B cell (primary cell): ENCODE results near the gene TGFBR3. TPM values are rescaled to one million over a fixed set of nuclear protein-coding genes. Genes with fewer than 3 reads are reported as not detected.

ENCODE experiments used
- ATAC-seq: fragments of 200-7000 bp; cut with Tn5 transposase; one replicate; pipeline ENCODE4 v1.10.0; 2021; ENCODE audit warnings: low read depth, mild to moderate bottlenecking, moderate number of reproducible peaks, moderate library complexity
- CTCF ChIA-PET: fragments of 350-600 bp; sonication (Branson Sonifier 250); formaldehyde crosslinking; loops from one replicate; lab custom pipeline; 2021; ENCODE audit warnings: antibody characterized with exemption, inconsistent platforms; lab: Charles Lee
- POLR2A ChIA-PET: fragments of 350-600 bp; sonication (Branson Sonifier 250); formaldehyde crosslinking; loops from one replicate; lab custom pipeline; 2021; ENCODE audit warnings: antibody characterized with exemption; lab: Charles Lee
- DNase-seq: peaks from one replicate; pipeline ENCODE4 v3.0.0; 2013
- H2AFZ ChIP-seq: 2 replicates; pipeline ENCODE4 v1.6.1; 2012; ENCODE audit warnings: mild to moderate bottlenecking, low read depth, low read length; ENCODE audit not compliant: insufficient read depth, poor library complexity, severe bottlenecking
- H3K27ac ChIP-seq, 2 donors: 1 replicate in 1 of 2; 2 replicates in 1 of 2; pipeline ENCODE4 v1.5.1; 2012 to 2013; ENCODE audit warnings: low read length in 2 of 2, mild to moderate bottlenecking in 2 of 2, moderate library complexity in 1 of 2
- H3K27me3 ChIP-seq, 4 experiments: fragments of 200-600 bp in 1 of 4; sonication (generic) in 1 of 4; replicated peaks in 1 of 4; 1 replicate in 2 of 4; 2 replicates in 2 of 4; pipeline versions ENCODE4 v1.6.1 to v1.7.0; 2013 to 2016; ENCODE audit warnings: low read length in 3 of 4, mild to moderate bottlenecking in 2 of 4, mixed read lengths in 1 of 4, moderate library complexity in 1 of 4; ENCODE audit not compliant: insufficient read depth in 4 of 4, control insufficient read depth in 3 of 4; ENCODE audit errors: control extremely low read depth in 1 of 4
- H3K36me3 ChIP-seq, 2 experiments: replicated peaks in 1 of 2; 1 replicate in 1 of 2; 2 replicates in 1 of 2; pipeline versions ENCODE4 v1.6.1 to v1.7.1; 2013; ENCODE audit warnings: low read length in 1 of 2; ENCODE audit not compliant: insufficient read depth in 2 of 2, control insufficient read depth in 1 of 2; ENCODE audit errors: control extremely low read depth in 1 of 2, extremely low read depth in 1 of 2
- H3K4me1 ChIP-seq, 2 donors: fragments of 200-600 bp in 1 of 2; sonication (generic) in 1 of 2; 1 replicate in 1 of 2; 2 replicates in 1 of 2; pipeline versions ENCODE4 v1.5.1 to v1.6.1; 2013 to 2017; ENCODE audit warnings: low read length in 2 of 2; ENCODE audit not compliant: control insufficient read depth in 2 of 2, insufficient read depth in 2 of 2
- H3K4me2 ChIP-seq: replicated peaks from 2 replicates; pipeline ENCODE3; 2012; ENCODE audit warnings: mild to moderate bottlenecking, low read depth, low read length; ENCODE audit not compliant: poor library complexity, severe bottlenecking
- H3K4me3 ChIP-seq, 5 experiments: fragments of 200-600 bp in 1 of 5; sonication (generic) in 1 of 5; 1 replicate in 3 of 5; 2 replicates in 2 of 5; pipeline versions ENCODE4 v1.5.1 to v1.7.0; 2011 to 2016; ENCODE audit warnings: low read length in 4 of 5, mild to moderate bottlenecking in 4 of 5, low read depth in 2 of 5, control low read depth in 1 of 5, moderate library complexity in 1 of 5; ENCODE audit not compliant: insufficient read depth in 1 of 5; ENCODE audit errors: control extremely low read depth in 1 of 5, extremely low read depth in 1 of 5
- H3K79me2 ChIP-seq: fragments of 200-600 bp; sonication (generic); one replicate; pipeline ENCODE4 v1.6.0; 2016; ENCODE audit warnings: low read length; ENCODE audit not compliant: control insufficient read depth, insufficient read depth
- H3K9ac ChIP-seq: fragments of 200-600 bp; sonication (generic); 2 replicates; pipeline ENCODE4 v1.6.1; 2017; ENCODE audit warnings: mild to moderate bottlenecking, low read length, moderate library complexity
- H3K9me3 ChIP-seq, 3 donors: one replicate each; pipeline versions ENCODE4 v1.6.1 to v1.7.1; 2013; ENCODE audit warnings: low read length in 2 of 3; ENCODE audit not compliant: control insufficient read depth in 2 of 3, insufficient read depth in 1 of 3; ENCODE audit errors: control extremely low read depth in 1 of 3
- H4K20me1 ChIP-seq: 2 replicates; pipeline ENCODE4 v1.6.0; 2012; ENCODE audit warnings: mild to moderate bottlenecking, low read length; ENCODE audit not compliant: insufficient read depth, control insufficient read depth, poor library complexity, severe bottlenecking
- H3K27ac Mint-ChIP-seq: one replicate; pipeline ENCODE4 v1.8.0; 2021; ENCODE audit warnings: mixed read lengths
- H3K27me3 Mint-ChIP-seq: one replicate; pipeline ENCODE4 v1.8.0; 2021; ENCODE audit warnings: mixed read lengths
- H3K4me1 Mint-ChIP-seq: one replicate; pipeline ENCODE4 v1.8.0; 2021; ENCODE audit warnings: mixed read lengths
- H3K4me3 Mint-ChIP-seq: one replicate; pipeline ENCODE4 v1.8.0; 2021; ENCODE audit warnings: mixed read lengths
- H3K9me3 Mint-ChIP-seq: one replicate; pipeline ENCODE4 v1.8.0; 2022; ENCODE audit warnings: mixed read lengths; ENCODE audit not compliant: insufficient read depth
- EZH2 ChIP-seq: IDR thresholded peaks from 2 replicates; pipeline ENCODE4 v1.6.1; 2012; ENCODE audit warnings: borderline replicate concordance, low read depth, mild to moderate bottlenecking, moderate library complexity, low read length; ENCODE audit not compliant: insufficient read depth, poor library complexity, severe bottlenecking
- WGBS: methylation state at CpG from one replicate; pipeline ENCODE4 v1.1.5; 2013; ENCODE audit warnings: missing lambda C conversion rate; ENCODE audit not compliant: insufficient coverage; 5-methylcytosine and 5-hydroxymethylcytosine counted together
- intact Hi-C: fragments of 100-400 bp; cut with micrococcal nuclease; formaldehyde crosslinking; loops from one replicate; pipeline ENCODE4 v1.10.0; 2022
- polyA plus RNA-seq: library from polyadenylated mRNA; depleted of rRNA; stranded (reverse); fragments of >200 nt; gene quantifications from 2 replicates; pipeline ENCODE4 v1.2.3, GENCODE V29; 2012
- total RNA-seq, 2 donors: library from RNA; stranded (reverse); fragments of 120-200 nt in 1 of 2; gene quantifications; 1 replicate in 1 of 2; 2 replicates in 1 of 2; pipeline versions ENCODE4 v1.2.3 to v1.2.4, GENCODE V29; 2013 to 2022
- TF ChIP-seq, protein P1 (sequence below): fragments of 200-600 bp; IDR thresholded peaks from one replicate; pipeline ENCODE4 v1.8.0; 2022; ENCODE audit warnings: antibody characterized with exemption, mild to moderate bottlenecking

TGFBR3 gene
- total and polyA plus RNA-seq, 2 donors (not counting 1 experiment from before 2014, with no cell fraction given), result 0.10 to 0.12 TPM

DNA sequence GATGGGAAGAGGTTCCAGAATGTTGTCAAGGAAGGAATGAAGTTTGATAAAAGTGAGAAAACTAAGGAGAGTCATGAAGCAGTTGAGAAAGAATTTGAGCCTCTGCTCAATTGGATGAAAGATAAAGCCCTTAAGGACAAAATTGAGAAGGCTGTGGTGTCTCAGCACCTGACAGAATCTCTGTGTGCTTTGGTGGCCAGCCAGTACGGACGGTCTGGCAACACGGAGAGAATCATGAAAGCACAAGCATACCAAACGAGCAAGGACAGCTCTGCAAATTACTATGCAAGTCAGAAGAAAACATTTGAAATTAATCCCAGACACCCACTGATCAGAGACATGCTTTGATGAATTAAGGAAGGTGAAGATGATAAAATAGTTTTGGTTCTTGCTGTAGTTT lies 242.5 kb downstream of the TGFBR3 start:
- no peak for DNase-seq
- H3K36me3 ChIP-seq, result no peaks in the 10 kb centered on the region
- ATAC-seq, result no peak
- no peaks in the 10 kb centered on the region for H3K4me1 ChIP-seq
- no peak overlapping the region for H3K27ac ChIP-seq
- Mint-ChIP-seq H3K27me3 (peaks cover 2% of the 10 kb centered on the region), H3K27ac (no peak overlapping the region), H3K9me3 (peaks cover 6% of the 10 kb centered on the region), H3K4me1 (no peaks in the 10 kb centered on the region), H3K4me3 (no peak overlapping the region)
- no peak overlapping the region for H3K9ac ChIP-seq
- no peaks in the 10 kb centered on the region for H3K79me2 ChIP-seq
- intact Hi-C loops, result no loop called here
- ChIA-PET CTCF (no interaction called here), POLR2A (no interaction called here)
- WGBS, result no CpG with 5 or more reads among the region's 4 CpGs
- H2AFZ ChIP-seq, result no peak overlapping the region
- H4K20me1 ChIP-seq, result no peaks in the 10 kb centered on the region
- no peak for TF ChIP-seq EZH2
- TF ChIP-seq, protein P1, sequence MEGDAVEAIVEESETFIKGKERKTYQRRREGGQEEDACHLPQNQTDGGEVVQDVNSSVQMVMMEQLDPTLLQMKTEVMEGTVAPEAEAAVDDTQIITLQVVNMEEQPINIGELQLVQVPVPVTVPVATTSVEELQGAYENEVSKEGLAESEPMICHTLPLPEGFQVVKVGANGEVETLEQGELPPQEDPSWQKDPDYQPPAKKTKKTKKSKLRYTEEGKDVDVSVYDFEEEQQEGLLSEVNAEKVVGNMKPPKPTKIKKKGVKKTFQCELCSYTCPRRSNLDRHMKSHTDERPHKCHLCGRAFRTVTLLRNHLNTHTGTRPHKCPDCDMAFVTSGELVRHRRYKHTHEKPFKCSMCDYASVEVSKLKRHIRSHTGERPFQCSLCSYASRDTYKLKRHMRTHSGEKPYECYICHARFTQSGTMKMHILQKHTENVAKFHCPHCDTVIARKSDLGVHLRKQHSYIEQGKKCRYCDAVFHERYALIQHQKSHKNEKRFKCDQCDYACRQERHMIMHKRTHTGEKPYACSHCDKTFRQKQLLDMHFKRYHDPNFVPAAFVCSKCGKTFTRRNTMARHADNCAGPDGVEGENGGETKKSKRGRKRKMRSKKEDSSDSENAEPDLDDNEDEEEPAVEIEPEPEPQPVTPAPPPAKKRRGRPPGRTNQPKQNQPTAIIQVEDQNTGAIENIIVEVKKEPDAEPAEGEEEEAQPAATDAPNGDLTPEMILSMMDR, result no peak
- no peak overlapping the region for H3K4me3 ChIP-seq
- H3K27me3 ChIP-seq, result no peaks in the 10 kb centered on the region
- H3K4me2 ChIP-seq, result no peak overlapping the region
- H3K9me3 ChIP-seq, result peaks cover 0 to 4% (median 0%) of the 10 kb centered on the region in 3 donors

DNA sequence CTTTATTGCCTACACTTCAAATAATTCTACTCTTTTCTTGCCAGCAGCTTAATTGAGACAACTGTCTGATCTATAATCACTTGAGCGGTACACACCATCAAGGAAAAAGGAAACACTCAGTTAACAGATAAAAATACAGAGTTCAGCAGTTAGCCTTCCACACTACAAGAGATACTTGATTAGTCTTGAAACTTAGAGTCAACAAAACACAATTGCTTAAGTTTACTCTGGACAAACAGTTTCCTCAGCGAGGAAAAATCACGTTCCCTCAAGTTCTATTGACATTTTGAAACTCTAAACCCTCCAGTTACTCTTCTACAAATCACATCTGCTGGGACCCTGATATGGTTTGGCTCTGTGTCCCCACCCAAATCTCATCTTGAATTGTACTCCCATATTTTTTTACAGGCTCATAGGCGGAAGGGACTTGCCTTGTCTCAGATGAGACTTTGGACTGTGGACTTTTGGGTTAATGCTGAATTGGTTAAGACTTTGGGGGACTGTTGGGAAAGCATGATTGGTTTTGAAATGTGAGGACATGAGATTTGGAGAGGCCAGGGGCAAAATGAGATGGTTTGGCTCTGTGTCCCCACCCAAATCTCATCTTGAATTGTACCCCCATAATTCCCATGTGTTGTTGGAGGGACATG lies 244.9 kb downstream of the TGFBR3 start:
- no peaks in the 10 kb centered on the region for H3K27me3 ChIP-seq
- H3K27ac Mint-ChIP-seq, result no peak overlapping the region
- no peaks in the 10 kb centered on the region for H3K4me1 Mint-ChIP-seq
- H3K27me3 Mint-ChIP-seq, result peaks cover 2% of the 10 kb centered on the region
- TF ChIP-seq, protein P1, result no peak
- TF ChIP-seq EZH2, result no peak
- H2AFZ ChIP-seq, result no peak overlapping the region
- WGBS, result 97% methylated on average over 3 of the region's 4 CpGs
- no peak overlapping the region for H3K27ac ChIP-seq
- intact Hi-C loops, result no loop called here
- no peaks in the 10 kb centered on the region for H3K36me3 ChIP-seq
- no peak overlapping the region for H3K4me2 ChIP-seq
- H3K9me3 Mint-ChIP-seq, result peaks cover 6% of the 10 kb centered on the region
- H3K4me3 ChIP-seq, result no peak overlapping the region
- no peaks in the 10 kb centered on the region for H4K20me1 ChIP-seq
- ChIA-PET CTCF (no interaction called here), POLR2A (no interaction called here)
- H3K9me3 ChIP-seq, result peaks cover 0 to 4% (median 0%) of the 10 kb centered on the region in 3 donors
- no peak for DNase-seq
- no peak for ATAC-seq
- no peak overlapping the region for H3K4me3 Mint-ChIP-seq
- H3K79me2 ChIP-seq, result no peaks in the 10 kb centered on the region
- no peaks in the 10 kb centered on the region for H3K4me1 ChIP-seq
- H3K9ac ChIP-seq, result no peak overlapping the region
